ENCODE measurements around the gene SDK1.

- no peak for TF ChIP-seq CTCF (IDR thresholded peaks at IDR 0.05 in 4 of 5, conservative IDR thresholded peaks at IDR 0.05 in 1 of 5)
- no peak for TF ChIP-seq POLR2A (IDR thresholded peaks at IDR 0.05)
Measured at GRCh38 chr7:4024806-4025205, 723.8 kb downstream of the SDK1 start.
